ENCODE measurements around the gene CAPZA1.
"Not testable (repeated sequence)": the region's sequence is repeated elsewhere in the genome, so short reads cannot be mapped to it uniquely, and the experiment has no call there.

The CAPZA1 gene

DNA sequence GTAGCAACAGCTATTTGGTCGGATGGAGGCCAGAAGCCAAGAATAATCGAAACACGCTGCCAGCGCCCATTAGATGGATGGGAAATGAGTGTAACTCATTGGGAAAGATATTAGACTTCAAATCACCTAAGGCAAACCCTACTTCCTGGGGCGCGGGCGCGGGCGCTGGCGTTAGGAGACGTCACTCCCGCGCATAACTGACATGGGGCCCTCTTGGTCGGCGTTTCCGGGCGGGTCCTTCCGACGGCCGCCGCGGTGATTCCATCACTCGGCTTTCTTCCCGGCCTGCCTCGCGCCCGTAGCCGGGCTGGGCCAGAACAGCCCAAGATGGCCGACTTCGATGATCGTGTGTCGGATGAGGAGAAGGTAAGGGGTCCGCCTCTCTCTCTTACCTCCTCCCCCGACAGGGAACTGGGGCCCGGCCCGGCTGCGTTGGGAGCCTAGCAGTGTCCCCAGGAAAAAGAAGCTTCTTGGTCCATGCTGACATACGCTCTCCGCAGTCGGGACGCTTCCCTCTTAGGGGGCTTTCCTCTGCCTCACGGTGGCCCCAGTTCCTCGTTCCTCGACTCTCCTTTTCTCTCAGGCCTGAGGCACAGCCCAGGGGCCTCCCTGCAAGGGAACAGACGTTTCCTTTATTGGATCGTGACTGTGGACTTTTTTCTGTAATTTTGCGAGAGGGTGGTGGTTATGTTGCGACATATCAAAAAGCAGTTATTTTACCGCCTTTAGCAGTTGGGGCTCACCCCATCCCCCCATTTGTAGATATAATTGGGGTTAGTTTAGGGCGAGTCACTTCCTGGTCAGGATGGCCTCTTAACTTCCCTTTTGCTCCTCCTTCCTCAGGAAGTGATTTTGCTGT, at the start of gene CAPZA1:
Gene CAPZA1 (plus strand): TSS at position 315 of the 859 bp plus-strand sequence. CDS start 13 bp downstream, at position 328.
- DNase-seq = peak; percentile 95

DNA sequence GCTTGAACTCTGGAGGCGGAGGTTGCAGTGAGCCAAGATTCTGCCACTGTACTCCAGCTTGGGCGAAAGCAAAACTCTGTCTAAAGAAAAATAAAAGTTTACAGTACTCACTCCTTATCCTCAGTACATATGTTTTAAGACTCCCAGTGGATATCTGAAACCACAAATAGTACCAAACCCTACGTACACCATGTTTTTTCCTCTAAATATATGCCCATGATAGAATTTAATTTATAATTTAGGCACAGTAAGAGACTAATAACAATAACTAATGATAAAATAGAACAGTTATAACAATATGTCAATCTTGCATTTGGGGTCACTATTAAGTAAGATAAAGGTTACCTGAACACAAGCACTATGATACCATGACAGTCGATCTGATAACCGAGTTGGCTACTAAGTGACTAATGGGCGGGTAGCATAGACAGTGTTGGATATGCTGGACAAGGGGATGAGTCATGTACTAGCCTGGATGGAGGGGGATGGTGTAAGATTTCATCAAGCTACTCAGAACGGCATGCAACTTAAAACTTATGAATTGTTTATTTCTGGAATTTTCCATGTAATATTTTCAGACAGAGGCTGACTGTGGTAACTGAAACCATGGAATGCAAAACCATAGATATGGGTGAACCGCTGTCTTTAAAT, 44.4 kb upstream of the CAPZA1 start:
- DNase-seq = peak; percentile 60

DNA sequence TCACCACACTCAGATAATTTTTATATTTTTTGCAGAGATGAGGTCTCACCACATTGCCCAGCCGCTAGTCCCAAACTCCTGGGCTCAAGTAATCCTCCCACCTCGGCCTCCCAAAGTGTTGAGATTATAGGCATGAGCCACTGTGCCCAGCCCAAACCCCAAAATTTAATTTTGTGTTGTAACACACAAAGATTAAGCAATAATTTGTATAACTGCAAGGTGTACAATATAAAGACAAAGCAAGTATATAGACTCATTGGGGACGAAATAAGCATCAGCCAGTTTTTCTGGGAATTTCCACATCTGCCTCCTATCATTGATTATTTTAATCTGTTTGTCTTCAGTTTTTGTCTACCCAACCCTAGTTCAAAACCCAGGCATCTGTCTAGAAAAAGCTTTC, 43.4 kb upstream of the CAPZA1 start:
- DNase-seq = no peak

DNA sequence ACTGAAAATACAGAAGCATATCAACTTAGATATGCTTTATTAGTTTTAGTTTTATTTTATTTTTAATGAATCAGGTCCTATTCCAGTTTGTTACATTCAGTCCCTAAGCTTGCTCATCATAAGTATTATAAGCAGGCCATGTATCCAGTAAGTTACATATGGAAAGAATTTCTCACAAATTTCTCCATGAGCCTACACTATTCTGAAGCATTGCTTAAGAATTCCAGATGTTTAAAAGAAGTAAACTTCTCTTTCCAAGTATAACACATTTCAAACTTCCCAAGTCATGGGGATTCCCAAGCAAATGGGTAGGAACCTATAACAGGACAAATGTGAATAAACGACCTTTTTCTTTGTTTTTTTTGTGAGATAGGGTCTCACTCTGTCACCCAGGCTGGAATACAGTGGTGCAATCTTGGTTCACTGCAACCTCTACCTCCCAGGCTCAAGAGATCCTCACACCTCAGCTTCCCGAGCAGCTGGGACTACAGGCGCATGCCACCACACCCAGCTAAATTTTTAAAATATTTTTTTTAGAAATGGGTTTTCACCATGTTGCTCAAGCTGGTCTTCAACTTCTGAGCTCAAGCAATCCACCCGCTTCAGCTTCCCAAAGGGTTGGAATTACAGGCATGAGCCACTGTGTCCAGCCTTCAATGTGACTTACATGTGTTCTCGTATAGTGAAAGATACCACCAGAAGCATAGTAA, 39.7 kb upstream of the CAPZA1 start:
- no peak for DNase-seq

DNA sequence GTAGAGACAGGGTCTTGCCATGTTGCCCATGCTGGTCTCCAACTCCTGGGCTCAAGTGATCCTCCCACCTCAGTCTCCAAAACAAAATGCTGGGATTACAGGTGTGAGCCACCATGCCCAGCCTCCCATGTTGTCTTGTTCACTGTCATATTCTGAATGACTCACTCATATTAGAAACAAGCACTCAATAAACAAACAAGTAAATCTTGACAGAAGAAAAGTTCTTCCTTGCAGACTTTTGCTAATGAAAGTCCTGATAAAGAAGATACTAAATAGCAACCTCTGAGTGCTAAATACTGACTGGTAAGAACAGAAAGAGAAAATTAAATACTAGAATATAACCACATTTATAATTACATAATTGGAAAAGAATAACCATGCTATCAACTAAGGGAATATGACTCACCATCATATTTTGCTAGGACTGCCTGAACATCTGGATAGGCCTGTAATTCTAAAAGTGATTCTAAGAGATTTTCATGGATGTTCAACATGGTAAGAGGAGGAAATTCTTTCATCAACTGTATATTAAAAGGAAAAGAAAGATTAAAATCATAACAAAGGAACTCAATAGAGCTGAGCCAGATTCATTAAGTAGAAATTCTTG, 37.9 kb upstream of the CAPZA1 start:
- DNase-seq = no peak

DNA sequence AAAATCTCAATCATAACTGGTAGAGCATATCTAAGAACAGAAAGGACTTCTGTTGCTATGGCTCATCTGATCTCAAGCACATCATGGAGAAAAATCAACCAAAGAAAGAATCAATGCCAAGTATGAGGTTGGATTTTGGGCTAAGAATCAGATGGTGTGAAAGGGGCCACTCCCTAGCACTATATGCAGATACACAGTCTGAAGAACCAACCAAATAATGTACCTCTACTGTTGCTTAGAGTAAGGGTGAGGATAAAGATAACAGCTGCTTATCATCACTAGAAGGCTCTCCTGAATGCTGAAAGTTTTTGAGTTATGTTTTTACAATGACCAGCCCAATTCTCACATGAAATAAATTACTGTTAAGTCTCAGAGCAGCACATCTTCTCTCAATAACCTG, 36.3 kb upstream of the CAPZA1 start:
- no peak for DNase-seq

DNA sequence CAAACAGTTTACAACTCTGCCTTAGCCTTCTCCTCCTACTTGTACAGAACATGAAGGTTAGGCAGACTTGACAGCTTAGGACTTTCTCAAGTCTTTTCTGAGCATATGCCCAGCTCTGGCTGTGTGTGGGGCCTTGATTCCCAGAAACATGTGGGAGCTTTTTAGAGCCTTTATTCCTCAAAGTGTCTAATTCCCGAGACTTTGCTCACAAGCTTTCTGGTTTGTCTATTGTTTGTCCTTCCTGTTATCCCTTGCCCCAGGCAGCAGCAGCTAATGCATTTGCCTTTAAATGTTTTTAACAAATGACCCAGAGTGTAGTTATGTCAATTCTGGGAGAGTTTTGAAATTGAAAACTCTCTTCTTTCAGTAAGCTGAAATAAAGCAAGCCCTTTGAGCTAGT, 29.9 kb upstream of the CAPZA1 start:
- DNase-seq = peak; percentile 68

DNA sequence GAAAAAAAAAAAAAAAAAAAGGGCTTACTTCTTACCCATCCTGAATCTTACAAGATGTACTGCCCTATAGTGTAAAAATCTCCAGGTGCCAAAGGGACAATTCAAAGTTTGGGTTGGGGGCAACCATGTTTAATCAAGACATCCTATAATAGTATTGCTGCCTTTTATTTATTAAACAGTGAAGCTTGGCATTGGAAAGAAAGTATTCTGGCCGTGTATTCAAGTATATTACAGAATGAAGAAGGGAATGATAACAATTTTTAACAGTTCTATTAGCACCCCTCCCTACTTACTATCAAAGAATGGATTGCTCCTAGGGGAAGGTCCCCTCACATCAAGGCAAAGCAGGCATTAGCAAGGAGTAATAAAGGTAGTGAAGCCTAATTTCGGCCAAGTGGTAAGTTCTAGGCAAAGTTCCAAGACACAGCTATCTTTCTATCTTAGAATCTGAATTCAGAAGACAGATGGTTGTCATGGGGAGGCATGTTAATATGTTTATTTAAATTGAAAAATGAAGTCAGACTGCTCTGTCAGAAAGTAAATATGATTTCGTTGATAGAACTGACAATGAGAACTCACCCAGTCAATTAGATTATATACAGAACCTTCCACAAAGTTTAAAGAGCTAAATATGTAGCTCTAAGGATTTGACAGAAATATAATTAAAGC, 25.3 kb upstream of the CAPZA1 start:
- no peak for DNase-seq

DNA sequence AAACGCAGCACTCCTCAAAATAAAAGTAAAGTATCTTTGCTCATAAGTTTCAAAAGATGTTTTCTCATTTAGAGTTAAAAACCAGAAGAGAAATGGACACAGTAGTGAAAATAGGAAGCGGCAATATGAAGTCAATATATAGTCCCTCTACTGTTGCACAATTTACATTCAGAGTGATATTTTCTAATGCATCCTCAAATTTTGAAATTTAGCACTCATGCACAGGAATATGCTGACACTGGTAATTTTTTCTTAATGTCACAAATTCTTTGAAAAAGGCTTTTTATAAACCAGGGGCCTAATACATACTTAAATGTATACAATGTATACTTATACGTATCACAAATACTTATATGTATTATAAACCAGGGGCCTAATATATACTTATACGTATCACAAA, 20.2 kb upstream of the CAPZA1 start:
- DNase-seq = no peak

DNA sequence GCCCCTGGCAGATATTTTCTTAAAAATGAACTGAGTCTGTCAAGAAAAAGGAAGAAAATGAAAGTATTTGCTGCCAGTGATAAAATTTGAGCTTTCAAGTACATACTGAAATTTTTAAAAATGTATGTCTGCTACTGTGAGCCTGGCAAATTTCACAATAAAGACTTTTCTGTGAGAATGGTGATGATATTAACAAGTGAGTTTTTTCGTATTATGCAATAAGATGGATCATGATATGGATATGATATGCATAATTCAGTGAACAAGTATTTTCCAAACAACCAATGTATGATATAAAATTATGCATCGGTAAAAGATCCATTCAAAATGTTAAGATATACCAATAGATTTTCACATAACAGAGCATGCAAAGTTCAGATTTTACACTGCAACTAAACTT, 16.6 kb upstream of the CAPZA1 start:
- no peak for DNase-seq

DNA sequence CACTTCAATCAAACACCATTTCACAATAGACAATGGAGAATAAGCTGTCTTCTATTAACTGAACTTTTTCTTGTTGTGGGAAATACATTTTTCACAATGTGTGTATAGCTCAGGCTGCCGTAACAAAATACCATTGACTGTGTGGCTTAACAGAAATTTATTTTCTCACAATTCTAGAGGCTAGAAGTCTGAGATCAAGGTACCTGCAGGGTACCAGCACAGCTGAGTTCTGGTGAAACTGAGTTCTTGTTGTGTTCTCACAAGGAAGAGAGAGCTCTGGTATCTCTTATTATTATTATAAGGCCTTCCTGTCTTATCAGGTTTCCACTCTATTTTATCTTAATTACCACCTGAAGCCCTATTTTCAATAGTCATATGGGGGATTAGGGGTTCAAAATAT, 16.1 kb upstream of the CAPZA1 start:
- DNase-seq = no peak

DNA sequence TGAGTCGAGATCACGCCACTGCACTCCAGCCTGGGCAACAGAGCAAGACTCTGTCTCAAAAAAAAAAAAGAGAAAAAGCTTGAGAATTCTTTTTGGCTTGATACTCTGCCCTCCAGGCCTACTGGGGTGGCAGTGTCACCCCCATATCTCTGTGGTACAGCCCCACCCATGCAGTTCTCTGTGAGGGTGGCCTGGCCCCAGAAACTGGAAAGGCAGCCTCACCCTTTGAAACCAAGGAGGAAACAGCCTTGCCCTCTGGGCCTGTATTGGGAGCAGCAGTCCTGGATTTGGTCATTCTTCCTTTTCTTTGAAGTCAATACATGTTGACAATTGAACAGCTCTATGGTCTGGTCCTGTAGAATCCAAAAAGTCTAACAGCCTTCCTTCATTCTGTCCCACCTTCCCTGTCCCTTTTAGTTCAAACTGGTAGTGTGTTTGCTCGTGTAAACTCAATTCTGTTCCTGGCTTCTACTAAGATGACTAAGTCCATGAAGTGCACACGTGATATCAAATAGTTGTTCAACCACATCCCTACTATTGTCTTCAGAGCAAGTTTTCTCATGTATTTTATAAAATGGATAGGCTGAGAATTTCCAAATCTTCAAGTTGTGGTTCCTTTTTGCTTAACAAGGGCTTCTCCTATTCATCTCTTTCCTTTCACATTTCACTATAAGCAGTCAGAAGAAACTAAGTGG, 13.9 kb upstream of the CAPZA1 start:
- DNase-seq = no peak

DNA sequence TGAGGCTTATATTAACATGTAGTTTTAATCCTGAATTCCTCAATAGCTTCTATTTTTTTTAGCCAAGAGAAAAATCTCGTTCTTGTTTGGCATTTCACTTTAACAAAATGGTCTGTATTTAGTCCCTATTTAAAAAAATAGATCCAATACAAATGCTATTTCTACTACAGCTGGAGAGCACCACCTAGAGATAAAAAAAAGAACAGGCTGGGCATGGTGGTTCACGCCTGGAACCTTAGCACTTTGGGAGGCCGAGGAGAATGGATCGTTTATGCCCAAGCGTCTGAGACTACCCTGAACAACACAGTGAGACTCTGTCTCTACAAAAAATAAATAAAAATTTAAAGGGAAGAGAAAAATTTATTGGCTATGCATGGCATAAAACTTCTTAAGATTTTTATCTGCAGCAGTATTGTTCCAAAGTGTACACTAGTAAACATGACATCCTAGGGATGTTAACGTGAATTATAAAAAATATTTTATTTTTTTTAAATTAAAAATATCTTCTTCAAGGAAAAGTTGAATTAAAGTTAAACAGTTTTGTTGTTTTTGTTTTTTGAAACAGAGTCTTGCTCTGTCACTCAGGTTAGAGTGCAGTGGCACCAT, 5.1 kb upstream of the CAPZA1 start:
- DNase-seq = no peak

DNA sequence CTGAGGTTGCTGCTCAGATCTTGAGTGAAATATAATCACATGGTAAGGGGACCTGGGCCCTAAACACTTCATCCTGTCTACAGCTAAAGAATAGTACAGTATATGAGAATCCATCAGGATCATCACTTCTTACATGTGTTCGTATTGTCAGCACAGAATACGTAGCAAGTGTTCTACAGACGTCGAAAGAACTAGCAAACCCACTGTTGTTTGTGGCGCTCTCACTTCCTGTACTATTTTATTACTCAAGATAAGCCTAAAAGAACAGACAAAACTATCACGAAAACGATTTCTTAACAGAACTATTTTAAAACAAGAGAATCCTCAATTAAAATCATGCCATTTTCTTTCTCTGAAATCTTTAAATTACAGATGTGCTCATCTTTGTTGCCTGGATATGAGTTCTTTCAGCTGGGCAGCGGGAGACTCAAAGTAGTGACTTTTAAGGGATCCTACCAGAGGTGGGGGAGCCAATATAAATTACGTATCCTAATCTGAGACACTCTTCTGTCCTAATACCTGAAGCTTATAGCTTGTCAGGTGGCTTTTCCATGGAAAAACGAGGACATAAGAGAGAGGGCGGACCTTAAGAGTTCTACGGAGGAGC, 1.4 kb upstream of the CAPZA1 start:
- DNase-seq = no peak

DNA sequence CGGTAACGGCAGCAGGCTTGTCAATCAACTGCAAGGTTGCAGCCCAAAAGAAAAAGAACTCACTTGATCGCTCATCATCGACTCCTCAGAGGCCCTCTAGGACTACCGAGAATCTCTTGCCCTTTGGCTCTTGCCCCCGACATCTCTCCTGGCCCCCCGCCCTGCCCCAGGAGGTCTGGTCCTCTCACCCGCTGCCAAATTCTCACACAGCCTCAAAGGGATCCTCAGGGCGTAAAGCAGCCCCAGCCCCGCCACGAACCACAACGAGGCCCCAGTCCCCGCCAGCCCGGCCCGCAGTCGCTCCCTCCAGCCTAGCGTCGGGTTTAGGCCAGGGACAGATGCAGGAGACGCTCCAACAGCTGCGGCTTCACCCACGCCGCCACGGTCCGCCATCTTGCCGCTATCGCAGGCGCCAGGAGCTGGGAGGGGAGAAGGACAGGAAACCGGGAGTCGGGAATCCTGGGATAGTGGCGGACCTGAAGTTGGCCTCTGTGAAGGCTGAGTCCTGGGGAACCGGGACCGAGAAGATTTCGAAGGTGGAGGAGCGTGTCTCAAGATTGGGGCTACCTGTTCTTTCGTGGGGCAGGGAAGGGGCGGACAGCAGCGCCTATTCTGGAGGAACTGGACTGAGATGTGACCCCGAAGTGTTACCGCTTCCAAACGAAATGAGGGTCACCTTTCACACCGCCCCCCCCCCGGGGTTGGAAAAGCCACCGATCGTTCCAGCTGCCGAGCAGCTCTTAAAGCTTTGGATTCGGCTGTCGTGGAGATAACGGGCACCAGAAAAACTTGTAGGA, 713 bp upstream of the CAPZA1 start, which contains the start of gene ST7L:
Gene ST7L (minus strand): TSS at position 421 of the 797 bp plus-strand sequence. CDS start 28 bp downstream, at position 393.
- peak; percentile 85 for DNase-seq

DNA sequence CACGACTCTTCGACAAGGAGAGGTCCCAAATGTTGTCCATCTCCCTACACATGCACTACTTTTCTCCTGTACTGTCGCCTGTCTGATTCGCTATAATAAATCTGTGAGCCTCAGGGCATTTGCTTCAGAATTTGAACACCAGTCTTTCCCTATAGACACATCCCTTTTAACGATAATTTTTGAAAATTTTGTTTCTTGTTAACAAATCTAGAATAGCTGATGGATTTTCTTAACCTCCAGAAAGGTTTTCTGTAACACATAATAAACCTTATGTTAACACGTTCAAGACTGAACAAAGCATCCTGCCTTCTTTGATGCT, 704 bp downstream of the CAPZA1 start:
- no peak for DNase-seq

DNA sequence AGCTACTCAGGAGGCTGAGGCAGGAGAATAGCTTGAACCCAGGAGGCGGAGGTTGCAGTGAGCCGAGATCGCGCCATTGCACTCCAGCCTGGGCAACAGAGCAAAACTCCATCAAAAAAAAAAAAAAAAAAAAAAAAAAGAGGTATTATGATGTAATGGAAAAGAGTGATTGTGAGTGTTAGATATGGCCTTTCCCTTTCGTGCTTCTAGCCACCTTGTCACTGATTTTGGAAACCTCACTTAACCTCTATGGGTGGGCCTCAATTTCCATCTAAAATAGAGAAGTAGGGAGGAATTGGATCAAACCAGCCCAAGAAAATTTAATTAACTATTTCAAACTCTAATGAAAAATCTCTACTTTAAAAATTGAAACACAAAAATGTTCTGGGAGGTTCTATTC, 4.9 kb downstream of the CAPZA1 start:
- not testable (repeated sequence) for DNase-seq

DNA sequence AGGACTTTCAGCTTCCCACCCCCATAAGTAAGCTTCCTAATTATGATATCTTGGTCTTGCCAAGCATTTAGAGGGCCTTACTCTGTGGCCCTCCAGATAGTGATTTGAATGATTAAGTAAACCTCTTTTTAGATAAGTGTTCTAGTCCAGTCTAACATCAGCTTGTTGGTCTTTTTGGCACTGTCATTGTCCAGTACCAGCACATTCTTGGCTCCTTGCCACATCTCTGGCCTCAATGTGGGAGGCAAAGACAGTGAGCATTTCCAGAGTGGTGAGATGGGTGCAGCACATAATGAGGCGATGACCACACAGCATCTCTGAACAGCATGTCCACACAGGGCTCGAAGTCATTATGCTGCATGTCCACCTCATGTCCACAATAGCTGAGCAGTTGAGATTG, 6.1 kb downstream of the CAPZA1 start:
- DNase-seq = no peak

DNA sequence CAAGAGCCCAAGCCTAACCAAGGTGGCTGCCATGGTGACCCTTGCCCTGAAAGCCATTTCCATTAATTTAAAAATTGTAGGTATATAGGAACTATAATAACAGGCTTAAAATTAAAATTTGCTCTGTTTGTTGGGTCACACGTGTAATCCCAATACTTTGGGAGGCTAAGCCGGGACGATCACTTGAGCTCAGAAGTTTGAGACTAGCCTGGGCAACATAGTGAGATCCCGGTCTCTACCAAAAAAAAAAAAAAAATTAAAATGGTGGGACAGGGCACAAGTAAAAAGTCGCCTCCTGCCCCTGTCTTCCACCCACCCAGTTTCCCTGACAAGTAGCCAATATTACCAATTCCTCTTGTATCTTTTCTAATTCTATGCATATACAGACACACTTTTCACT, 6.6 kb downstream of the CAPZA1 start:
- no peak for DNase-seq

DNA sequence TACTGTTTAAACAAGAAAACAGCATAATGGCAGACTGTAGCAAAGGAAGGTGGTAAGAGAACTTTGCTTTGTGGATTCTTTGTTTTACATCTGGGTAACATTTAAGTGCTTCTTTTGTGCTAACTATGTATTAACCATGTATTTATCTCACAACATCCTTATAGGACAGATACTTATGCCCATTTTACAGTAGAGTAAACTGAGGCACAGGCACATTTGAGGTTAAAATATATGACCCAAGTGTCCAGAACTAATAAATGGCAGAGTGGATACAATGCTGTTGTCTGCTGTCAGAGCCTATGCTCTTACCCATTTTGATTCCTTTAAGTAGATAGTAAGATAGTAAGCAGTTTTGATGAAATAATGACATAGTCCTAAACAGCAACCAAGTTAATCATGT, 7.3 kb downstream of the CAPZA1 start:
- no peak for DNase-seq
